CD4-positive, alpha-beta T cell treated with Interleukin-1 beta for 1 hour (primary cell): ENCODE data around the gene RBBP5.
"Not testable (repeated sequence)": the region's sequence is repeated elsewhere in the genome, so short reads cannot be mapped to it uniquely, and the experiment has no call there.

Source experiments
- DNase-seq, 2 donors: peaks; one replicate each; pipeline ENCODE4 v3.0.0-alpha.2; 2020 to 2022

The RBBP5 gene, protein sequence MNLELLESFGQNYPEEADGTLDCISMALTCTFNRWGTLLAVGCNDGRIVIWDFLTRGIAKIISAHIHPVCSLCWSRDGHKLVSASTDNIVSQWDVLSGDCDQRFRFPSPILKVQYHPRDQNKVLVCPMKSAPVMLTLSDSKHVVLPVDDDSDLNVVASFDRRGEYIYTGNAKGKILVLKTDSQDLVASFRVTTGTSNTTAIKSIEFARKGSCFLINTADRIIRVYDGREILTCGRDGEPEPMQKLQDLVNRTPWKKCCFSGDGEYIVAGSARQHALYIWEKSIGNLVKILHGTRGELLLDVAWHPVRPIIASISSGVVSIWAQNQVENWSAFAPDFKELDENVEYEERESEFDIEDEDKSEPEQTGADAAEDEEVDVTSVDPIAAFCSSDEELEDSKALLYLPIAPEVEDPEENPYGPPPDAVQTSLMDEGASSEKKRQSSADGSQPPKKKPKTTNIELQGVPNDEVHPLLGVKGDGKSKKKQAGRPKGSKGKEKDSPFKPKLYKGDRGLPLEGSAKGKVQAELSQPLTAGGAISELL

DNA sequence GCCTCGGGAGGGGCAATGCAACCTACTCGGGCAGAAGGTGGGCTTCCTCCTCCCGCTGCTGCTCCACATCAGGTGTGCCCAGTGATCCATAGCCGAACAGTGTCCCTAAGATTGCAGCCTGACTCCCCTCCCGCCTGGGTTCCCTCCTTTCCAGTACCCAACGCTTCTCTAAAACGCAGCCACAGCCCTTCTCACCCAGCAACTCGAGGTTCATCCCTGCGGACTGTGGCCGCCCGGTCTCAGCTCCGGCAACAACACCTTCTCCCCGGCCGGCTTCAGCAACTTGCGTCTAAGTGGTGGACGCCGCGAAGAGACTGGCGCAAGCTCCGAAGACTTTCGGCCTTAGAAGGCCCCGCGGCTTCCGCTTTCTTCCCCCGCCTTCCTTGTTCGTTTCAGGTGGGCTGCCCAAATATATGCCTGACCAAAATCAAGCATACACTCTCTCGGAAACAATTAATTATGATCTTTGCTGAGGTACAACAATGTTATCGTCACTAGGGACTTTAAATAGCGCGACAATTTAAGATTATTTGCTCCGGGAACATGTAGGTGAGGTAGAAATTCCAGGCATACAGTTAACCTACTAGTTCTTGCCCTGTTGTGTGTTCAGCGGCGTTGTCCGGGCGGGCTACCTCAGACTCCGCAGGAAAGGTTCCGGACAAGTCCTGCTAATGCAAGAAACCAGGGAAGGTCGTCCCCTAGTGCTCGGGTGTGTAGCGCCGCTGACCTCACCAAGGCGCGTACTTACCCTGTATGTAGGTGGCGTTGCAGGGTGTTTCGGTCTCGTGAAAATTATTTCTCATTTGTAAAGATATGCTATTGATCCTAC, at the start of gene RBBP5:
Gene RBBP5 (minus strand): TSS at position 319 of the 829 bp plus-strand sequence. CDS start 105 bp downstream, at position 214.
- peak; percentile 96 for DNase-seq

DNA sequence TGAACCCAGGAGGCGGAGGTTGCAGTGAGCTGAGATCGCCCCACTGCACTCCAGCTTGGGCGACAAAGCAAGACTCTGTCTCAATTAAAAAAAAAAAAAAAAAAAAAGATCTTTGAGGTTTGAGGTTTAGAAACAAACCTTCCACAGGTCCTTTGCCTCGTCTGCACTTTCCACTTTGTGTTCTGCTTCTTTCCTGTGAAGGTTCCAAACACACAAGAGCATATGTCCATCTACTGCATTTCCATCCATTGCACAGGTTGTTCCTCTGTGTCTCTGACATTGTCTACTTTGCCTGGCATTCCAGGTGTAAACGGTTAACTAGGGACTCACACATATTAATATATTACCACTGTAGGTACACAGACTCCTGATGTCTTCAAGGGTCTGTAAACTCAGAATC, 49.6 kb upstream of the RBBP5 start:
- peak in 1 of 2 donors; percentile 12 for DNase-seq

DNA sequence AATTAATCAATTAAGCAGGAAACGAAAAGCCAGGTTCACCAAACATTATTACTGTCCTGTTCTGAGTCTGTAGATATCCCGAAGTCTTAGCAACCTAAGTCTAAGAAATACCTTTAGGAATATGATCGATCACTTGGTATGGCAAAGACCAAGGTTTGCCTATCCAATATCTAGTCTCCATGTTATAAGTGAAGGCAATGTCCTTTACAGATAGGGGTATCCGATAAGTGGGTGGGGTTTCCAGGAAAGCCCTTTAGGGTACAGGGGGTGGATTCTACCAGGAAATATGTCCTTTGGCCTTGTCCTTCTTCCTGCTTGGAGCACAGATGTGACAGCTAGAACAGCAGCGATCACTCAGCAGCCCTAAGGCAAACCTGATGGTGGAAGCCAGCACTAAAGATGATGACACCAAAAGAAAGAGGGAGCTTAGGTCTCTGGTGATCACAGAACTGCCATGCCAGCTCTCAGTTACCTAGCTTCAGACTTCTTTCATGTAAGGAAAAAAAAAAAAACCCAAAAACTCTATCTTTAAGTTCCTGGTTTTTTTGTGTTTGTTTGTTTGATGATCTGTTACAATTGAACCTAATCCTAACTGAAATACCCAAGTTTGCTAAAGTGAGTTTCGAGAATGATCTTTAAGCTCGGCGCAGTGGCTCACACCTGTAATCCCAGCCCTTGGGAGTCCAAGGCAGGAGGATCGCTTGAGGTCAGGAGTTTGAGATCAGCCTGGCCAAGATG, 48.9 kb upstream of the RBBP5 start:
- no peak for DNase-seq

DNA sequence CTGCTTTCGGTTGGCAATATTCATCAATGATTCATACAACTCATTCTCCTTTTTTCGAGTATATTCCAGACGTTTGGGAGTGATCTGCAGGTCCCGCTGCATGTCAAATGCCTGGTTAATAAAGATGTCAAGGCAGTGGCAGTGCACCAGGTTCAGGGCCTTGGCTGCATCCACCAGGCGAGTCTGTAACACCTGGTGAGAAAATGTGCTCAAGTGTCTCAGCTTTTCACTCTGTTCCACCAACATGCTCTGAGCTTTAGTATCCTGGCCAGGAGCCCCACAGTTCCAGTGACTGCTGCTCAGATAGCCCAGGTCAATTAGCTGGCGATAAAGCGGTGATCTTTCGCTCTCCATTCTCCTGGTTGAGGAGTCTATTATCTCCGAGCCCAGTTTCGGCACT, 47.5 kb upstream of the RBBP5 start:
- DNase-seq = no peak

DNA sequence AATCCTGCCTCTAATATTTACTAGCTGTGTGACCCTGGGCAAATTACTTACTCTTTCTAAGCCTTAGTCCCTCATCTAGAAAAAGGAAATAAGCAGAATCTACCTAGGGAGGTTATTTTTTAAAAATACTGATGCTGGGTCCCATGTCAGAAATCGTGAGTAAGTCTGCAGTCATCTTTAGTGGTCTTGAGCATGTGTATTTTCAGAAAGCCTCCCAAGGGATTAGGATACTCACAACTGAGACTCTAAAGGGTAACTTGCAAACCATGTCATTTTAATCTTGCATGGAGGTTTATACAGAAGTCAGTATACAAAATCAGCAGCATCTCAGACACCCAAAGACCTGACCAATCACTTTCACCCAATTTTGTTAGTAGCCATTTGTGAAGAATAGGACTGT, 46.5 kb upstream of the RBBP5 start:
- no peak for DNase-seq

DNA sequence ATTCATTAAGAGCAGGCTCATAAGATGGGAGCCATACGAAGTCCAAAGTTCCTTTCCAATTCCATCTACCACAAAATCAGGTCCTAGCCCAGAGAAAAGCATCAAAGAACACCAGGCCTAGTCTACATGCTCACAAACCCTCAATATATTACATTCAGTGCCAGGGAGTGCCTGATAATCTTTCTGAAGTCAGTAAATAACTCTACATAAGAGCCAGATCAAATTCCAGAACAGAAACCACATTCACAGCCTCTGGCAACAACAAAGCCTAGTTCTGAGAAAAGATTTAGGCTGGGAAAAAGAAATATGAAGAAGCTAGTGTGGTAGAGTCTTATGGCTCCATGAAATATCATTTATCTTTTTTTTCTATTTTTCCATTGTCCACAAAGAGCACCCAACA, 40.5 kb upstream of the RBBP5 start:
- no peak for DNase-seq

DNA sequence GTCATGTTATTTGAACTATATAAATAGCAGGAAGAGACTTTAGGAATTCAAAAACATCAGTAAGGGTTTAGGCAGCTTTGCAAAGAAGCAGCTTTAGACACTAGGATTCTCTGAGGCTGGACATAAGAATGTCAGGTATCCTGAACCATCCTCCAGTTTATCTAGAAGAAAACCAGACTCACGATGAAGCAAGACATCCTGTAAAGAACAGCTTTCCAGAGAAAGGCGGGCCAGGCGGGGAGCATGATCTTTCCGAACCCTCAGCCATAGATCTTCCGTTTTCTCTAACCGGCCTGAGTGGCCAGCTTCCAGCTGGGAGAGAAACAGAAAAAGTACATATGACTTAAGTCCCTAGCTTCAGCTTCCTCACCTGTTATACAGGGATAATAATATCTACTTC, 39.3 kb upstream of the RBBP5 start:
- DNase-seq = no peak

DNA sequence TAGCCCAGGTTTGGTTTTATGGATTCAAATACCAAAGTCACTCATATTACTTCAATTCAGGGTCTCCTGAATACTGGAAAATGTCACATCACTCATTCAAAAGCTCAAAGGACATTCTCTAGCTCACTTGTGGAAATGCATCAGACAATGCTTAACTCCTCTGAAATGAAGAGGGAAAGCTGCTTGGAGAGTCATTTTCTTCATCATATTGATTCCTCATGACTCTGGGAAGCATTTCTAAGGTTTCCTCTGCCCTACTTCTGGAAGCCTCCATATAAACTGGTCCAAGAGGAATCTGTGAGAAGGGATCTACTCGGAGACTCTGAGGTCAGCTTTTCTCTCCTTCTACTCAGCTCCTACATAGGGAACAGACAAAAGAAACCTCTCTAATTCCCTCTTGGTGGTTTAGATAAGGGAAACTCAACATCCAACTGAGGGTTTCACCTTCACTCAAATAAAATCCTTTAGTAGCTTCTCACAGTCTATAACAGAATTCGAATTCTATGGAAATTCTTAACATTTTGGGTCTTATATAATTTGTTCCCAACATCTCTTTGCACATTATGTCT, 36.4 kb upstream of the RBBP5 start:
- no peak for DNase-seq

DNA sequence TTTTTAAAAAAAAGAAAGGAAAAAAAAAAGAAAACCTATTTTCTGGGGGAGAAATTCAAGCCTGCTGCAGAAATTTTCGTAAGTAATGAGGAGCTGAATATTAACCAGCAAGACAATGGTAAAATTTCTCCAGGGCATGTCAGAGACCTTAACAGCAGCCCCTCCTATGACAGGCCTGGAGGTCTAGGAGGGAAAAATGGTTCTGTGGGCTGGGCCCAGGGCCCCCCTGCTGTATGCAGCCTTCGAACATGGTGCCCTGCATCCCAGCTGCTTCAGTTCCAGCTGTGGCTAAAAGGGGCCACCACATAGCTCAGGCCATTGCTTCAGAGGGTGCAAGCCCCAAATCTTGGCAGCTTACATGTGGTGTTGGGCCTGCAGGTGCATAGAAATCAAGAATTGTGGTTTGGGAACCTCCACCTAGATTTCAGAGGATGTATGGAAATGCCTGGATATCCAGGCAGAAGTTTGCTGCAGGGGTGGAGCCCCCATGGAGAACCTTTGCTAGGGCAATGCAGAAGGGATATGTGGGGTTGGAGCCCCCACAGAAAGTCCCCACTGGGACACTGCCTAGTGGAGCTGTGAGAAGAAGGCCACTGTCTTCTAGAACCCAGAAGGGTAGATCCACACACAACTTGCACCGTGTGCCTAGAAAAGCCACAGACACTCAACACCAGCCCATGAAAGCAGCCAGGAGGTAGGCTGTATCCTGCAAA, 34.0 kb upstream of the RBBP5 start:
- DNase-seq = not testable (repeated sequence)

DNA sequence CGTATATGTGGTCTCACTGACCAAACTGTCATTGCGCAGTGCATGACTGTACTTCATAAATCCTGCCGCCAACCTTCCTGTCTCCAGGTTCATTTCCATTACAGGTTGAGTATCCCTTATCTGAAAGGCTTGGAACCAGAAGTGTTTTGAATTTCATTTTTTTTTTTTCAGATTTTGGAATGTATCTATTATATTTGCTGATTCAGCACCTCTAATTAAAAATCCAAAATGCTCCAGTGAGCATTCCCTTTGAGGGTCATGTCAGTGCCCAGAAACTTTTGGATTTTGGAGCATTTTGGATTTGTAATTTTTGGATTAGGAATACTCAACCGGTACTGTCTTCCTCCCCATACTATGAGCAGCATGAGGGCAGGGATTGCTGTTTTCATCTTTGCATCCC, 30.7 kb upstream of the RBBP5 start:
- DNase-seq = no peak

DNA sequence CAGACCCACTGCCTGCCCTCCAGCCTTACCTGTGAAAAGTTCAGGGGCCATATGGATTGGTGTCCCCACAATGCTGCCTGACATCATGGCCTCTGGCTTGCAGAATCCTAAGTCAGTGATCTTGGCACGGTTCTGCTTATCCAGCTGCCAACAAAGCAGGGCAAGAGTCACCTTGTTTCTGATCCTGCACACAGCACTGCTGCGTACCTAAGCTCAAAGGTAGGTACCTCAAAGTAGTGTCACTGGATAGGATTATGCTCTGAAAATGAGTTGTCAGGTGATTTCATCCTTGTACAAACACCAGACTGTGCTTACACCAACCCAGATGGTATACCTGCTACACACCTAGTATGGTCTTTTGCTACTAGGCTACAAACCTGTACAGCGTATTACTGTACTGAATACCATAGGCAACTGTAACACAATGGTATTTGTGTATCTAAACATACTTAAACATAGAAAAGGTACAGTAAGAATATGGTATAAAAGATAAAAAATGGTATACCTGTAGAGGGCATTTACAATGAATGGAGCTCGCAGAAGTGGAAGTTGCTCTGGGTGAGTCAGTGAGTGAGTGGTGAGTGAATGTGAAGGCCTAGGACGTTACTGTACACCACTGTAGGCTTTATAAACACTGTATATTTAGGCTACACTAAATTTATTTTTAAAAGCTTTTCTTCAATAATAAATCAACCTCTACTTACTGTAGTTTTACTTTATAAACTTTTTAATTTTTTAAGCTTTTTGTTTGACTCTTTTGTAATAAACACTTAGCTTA, 29.1 kb upstream of the RBBP5 start:
- no peak for DNase-seq

DNA sequence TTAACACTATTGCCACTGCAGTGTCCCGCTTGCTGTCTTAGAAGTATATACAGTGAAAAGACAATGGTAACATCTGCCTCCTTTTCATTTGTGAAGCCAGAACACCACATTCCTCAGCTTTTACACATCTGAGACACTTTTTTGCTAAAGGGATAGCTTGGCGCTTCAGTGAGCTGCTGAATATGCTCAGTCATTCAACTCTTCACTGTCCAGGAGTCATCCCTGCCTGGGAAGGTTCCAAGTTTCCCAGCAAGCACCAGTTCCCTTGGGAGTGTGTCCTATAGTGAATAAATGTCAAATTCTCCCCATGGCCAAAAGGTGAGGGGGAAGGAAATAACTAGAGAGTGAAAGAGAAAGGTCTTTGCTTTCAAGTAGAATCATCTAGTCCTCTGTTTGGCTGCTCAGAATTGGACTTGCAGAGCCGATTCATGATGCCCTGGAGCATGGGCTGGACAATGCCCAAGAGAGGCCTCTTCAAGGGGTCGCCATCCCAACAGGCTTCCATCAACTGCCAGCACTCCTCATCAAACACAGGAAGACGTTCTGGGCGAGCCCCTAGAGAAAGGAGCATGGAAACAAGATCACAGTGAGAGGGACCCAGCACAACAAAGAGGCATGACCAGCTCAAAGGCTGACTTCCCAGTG, 25.5 kb upstream of the RBBP5 start:
- no peak for DNase-seq

DNA sequence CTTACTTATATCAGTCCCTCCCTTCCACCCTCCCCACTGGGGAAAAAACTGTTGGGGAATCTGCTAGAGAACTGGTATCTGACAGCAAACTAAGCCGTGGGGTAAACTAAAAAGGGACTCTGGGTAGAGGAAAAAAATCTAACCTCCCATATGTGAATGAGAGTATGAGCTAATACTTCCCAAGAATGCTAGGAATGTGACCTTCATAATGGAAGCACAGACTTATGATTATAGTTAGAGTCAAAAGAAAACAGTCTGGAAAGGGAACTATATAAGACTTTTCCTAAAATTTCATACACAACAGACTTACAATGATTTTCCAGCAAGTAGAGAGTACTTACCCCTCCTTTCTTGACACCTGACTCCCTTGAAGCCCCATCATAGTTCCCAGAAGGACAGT, 23.0 kb upstream of the RBBP5 start:
- no peak for DNase-seq

DNA sequence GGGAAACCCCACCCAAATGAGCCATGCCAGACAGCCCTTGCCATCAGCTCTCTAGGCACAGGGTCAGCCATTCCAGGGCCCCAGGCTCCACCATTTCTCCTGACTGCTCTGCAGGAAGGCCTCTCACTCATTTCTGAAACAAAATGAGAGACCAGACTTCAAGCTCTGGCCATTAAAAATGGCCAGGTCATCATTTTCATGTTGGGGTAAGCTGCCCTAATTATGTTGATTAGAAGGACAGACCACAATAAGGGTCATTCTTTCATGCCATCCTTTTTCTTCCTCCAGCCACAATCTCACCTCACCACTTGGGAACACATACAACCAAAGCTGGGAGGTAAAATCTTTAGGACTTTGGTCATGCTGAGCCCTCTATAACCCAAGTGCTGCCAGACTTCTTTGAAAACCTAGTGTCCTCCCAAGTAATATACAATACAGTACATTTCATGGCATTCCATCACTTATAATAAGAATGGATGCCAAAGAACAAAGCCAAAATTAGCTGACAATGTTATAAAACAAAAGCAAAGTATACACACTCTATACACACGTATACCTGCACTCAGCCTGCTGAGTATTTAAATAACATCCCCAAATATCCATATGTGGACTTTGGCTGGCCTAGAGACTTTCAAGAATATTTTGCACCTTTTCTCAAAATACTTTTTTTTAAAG, 22.4 kb upstream of the RBBP5 start:
- no peak for DNase-seq

DNA sequence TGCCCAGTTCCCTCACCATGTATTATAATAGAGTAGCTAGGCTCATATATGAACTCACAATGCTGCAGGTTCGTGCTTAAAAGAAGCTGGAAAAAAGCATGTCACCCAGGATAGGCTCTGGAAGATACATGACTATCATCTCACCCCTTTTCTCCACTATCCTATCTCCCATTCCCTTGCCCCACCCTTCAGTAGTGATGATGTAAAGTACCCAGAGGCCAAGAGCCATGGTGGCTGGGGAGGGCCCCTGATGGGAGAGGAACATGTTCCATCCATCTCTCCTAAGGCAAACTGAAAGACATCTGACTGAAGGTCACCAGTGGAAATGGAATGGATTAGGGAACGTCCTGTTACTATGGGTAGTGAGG, 20.3 kb upstream of the RBBP5 start:
- DNase-seq = no peak

DNA sequence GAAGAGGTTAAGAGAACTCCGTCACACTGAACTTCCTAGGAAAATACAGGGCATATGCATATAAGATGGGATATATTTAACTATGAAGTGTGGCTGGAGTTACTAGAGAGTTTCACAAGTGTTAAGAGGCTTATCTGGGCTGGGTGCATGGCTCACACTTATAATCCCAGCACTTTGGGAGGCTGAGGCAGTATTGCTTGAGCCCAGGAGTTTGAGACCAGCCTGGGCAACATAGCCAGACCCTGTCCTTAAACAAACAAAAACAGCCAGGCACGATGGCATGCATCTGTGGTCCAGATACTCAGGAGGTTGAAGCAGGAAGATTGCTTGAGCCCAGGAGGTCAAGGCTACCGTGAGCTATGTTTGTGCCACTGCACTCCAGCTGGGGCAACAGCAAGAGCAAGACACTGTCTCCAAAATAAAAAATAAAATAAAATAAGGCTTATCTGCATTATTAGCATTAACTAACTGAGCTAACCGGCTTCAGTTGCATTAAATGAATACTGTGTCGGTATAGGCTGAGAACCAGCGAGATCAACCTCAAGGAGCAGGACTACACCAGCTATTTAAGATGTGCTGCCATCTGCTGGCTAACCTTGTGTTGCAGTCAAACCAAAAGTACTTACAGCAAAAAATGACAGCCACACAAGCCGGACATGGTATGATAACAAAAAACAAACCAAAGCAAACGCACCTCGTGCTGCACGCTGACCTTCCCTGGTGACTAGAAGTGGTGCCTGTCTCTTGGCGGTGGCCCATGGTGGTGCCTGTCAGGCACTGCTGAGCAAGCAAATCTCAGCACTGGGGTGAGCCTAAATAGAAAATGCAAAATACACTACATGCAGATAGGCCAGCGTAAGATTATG, 19.7 kb upstream of the RBBP5 start:
- peak; percentile 66 to 68 for DNase-seq

DNA sequence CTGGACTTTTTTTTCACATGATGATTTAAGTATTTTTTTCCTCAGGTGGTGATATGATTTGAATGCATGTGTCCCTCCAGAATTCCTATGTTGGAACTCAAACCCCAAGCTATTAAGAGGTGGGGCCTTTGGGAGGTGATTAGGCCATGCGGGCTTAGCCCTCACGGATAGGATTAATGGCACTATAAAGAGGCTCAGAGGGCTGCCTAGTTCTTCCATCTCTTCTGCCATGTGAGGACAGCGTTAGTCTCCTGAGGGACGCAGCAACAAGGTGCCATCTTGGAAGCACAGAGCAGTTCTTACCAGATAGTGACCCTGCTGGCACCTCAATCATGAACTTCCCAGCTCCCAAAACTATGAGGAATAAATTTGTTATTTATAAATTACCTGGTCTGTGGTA, 18.3 kb upstream of the RBBP5 start:
- no peak for DNase-seq

DNA sequence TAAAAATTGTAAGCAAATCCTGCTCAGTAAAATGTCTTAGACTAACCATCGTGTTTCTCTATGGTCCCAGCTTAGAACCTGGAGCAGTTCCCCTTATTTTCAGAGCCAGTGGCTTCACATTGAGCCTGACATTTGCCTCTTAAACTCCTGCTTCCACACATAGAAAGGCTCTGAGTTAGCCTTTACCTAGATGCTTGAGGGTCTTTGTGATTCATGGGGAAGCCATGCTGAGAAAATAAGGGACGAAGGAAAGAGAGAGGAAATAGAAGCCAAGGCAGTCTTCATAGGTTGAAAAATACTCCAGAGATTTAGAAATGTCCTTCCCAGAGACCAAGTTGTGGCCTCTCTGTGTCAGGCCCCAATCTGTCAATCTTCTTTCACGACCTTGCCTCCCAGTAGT, 16.1 kb upstream of the RBBP5 start:
- no peak for DNase-seq

DNA sequence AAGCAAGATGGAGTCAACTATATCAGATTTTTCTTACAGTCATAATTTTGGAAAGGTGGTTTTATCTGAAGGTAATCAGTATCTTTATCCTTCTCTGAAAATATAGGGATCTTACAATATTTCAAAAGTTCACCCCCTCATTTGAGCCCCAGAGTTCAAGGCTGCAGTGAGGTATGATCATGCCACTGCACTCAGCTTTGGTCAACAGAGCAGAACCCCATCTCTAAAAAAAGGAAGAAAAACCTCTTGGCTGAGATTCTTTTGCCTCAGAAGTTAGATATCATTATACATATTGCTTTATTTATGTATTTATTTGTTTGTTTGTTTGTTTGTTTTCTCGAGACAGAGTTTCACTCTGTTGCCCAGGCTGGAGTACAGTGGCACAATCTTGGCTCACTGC, 11.5 kb upstream of the RBBP5 start:
- DNase-seq = no peak
